ENCODE data around the gene DIRAS2.

The DIRAS2 gene

GRCh38 chr9:90569511-90569910 is 73.1 kb downstream of the DIRAS2 start:
- no peaks in the 10 kb centered on the region for H3K9me3 ChIP-seq (ENCODE audit: insufficient read depth, low read depth, low read length)
- H3K27me3 ChIP-seq (ENCODE audit: insufficient read depth, low read length): no peaks in the 10 kb centered on the region
- DNase-seq: no peak
- H3K79me2 ChIP-seq (ENCODE audit: control insufficient read depth, insufficient read depth, low read length, poor library complexity): no peaks in the 10 kb centered on the region
- H2AK5ac ChIP-seq (ENCODE audit: low read length): no peak overlapping the region
- no peak overlapping the region for H2BK5ac ChIP-seq (ENCODE audit: low read depth, low read length, poor library complexity)
- no peak overlapping the region for H3K23ac ChIP-seq (ENCODE audit: low read length)
- no peak overlapping the region for H2BK12ac ChIP-seq (ENCODE audit: low read length)
- H3K27ac ChIP-seq (ENCODE audit: low read depth, low read length): no peak overlapping the region
- no peak overlapping the region for H3K4ac ChIP-seq (ENCODE audit: low read depth, low read length)
- H2BK120ac ChIP-seq (ENCODE audit: insufficient read depth, low read length, poor library complexity): no peak overlapping the region
- H3K36me3 ChIP-seq (ENCODE audit: control insufficient read depth in 1 of 2, insufficient read depth in 2 of 2, low read length in 2 of 2): no peaks in the 10 kb centered on the region
- no peak overlapping the region for H2AFZ ChIP-seq (ENCODE audit: insufficient read depth, low read length, poor library complexity)
- no peak overlapping the region for H3K9ac ChIP-seq (ENCODE audit: low read length)
- WGBS (ENCODE audit: extremely low coverage, insufficient coverage, insufficient read length): no CpG with 5 or more reads among the region's 1 CpG
- no peak overlapping the region for H3K4me3 ChIP-seq (ENCODE audit: low read depth, low read length)
- no peak overlapping the region for H4K12ac ChIP-seq (ENCODE audit: low read depth, low read length)
- peaks cover 2% of the 10 kb centered on the region for H3K79me1 ChIP-seq (ENCODE audit: low read length)
- no peaks in the 10 kb centered on the region for H3K4me1 ChIP-seq (ENCODE audit: control insufficient read depth in 1 of 2, insufficient read depth in 2 of 2, low read length in 2 of 2)
- H3K4me2 ChIP-seq (ENCODE audit: low read length): no peak overlapping the region
- no peak overlapping the region for H4K8ac ChIP-seq (ENCODE audit: low read depth, low read length)
- H3K14ac ChIP-seq (ENCODE audit: low read length): no peak overlapping the region
- H3K18ac ChIP-seq (ENCODE audit: low read length): no peak overlapping the region
- H4K91ac ChIP-seq (ENCODE audit: low read depth, low read length): no peak overlapping the region

GRCh38 chr9:90568667-90569066 is 74.0 kb downstream of the DIRAS2 start:
- Histone ChIP-seq H2BK120ac (ENCODE audit: insufficient read depth, low read length, poor library complexity) (no peak overlapping the region), H3K79me2 (ENCODE audit: control insufficient read depth, insufficient read depth, low read length, poor library complexity) (no peaks in the 10 kb centered on the region), H4K91ac (ENCODE audit: low read depth, low read length) (no peak overlapping the region), H2AFZ (ENCODE audit: insufficient read depth, low read length, poor library complexity) (no peak overlapping the region), H3K18ac (ENCODE audit: low read length) (no peak overlapping the region), H2BK12ac (ENCODE audit: low read length) (no peak overlapping the region), H3K9me3 (ENCODE audit: insufficient read depth, low read depth, low read length) (no peaks in the 10 kb centered on the region), H2AK5ac (ENCODE audit: low read length) (no peak overlapping the region), H4K8ac (ENCODE audit: low read depth, low read length) (no peak overlapping the region), H3K4me1 (ENCODE audit: control insufficient read depth in 1 of 2, insufficient read depth in 2 of 2, low read length in 2 of 2) (peaks cover 0 to under 1% of the 10 kb centered on the region in 2 experiments), H3K4me2 (ENCODE audit: low read length) (no peak overlapping the region), H3K79me1 (ENCODE audit: low read length) (peaks cover 2% of the 10 kb centered on the region), H3K27me3 (ENCODE audit: insufficient read depth, low read length) (no peaks in the 10 kb centered on the region), H3K36me3 (ENCODE audit: control insufficient read depth in 1 of 2, insufficient read depth in 2 of 2, low read length in 2 of 2) (no peaks in the 10 kb centered on the region), H3K14ac (ENCODE audit: low read length) (no peak overlapping the region), H3K23ac (ENCODE audit: low read length) (no peak overlapping the region), H2BK5ac (ENCODE audit: low read depth, low read length, poor library complexity) (no peak overlapping the region), H3K4ac (ENCODE audit: low read depth, low read length) (no peak overlapping the region), H3K9ac (ENCODE audit: low read length) (no peak overlapping the region), H3K27ac (ENCODE audit: low read depth, low read length) (no peak overlapping the region), H3K4me3 (ENCODE audit: low read depth, low read length) (no peak overlapping the region), H4K12ac (ENCODE audit: low read depth, low read length) (no peak overlapping the region)
- WGBS (ENCODE audit: extremely low coverage, insufficient coverage, insufficient read length): no CpG with 5 or more reads among the region's 3 CpGs
- no peak for DNase-seq

GRCh38 chr9:90562229-90562628 is 80.4 kb downstream of the DIRAS2 start:
- no CpG with 5 or more reads among the region's 4 CpGs for WGBS (ENCODE audit: extremely low coverage, insufficient coverage, insufficient read length)
- Histone ChIP-seq H4K8ac (ENCODE audit: low read depth, low read length) (no peak overlapping the region), H4K91ac (ENCODE audit: low read depth, low read length) (no peak overlapping the region), H3K36me3 (ENCODE audit: control insufficient read depth in 1 of 2, insufficient read depth in 2 of 2, low read length in 2 of 2) (no peaks in the 10 kb centered on the region), H3K18ac (ENCODE audit: low read length) (no peak overlapping the region), H2AFZ (ENCODE audit: insufficient read depth, low read length, poor library complexity) (no peak overlapping the region), H3K9ac (ENCODE audit: low read length) (no peak overlapping the region), H3K79me1 (ENCODE audit: low read length) (peaks cover 2% of the 10 kb centered on the region), H3K79me2 (ENCODE audit: control insufficient read depth, insufficient read depth, low read length, poor library complexity) (no peaks in the 10 kb centered on the region), H2BK120ac (ENCODE audit: insufficient read depth, low read length, poor library complexity) (no peak overlapping the region), H3K14ac (ENCODE audit: low read length) (no peak overlapping the region), H3K4me2 (ENCODE audit: low read length) (no peak overlapping the region), H3K4ac (ENCODE audit: low read depth, low read length) (no peak overlapping the region), H2AK5ac (ENCODE audit: low read length) (no peak overlapping the region), H3K27ac (ENCODE audit: low read depth, low read length) (no peak overlapping the region), H3K4me1 (ENCODE audit: control insufficient read depth in 1 of 2, insufficient read depth in 2 of 2, low read length in 2 of 2) (peaks cover 0 to 3% of the 10 kb centered on the region in 2 experiments), H3K9me3 (ENCODE audit: insufficient read depth, low read depth, low read length) (peaks cover 2% of the 10 kb centered on the region), H3K23ac (ENCODE audit: low read length) (peak overlapping the region; percentile 61), H3K27me3 (ENCODE audit: insufficient read depth, low read length) (no peaks in the 10 kb centered on the region), H4K12ac (ENCODE audit: low read depth, low read length) (no peak overlapping the region), H2BK5ac (ENCODE audit: low read depth, low read length, poor library complexity) (no peak overlapping the region), H3K4me3 (ENCODE audit: low read depth, low read length) (no peak overlapping the region), H2BK12ac (ENCODE audit: low read length) (no peak overlapping the region)
- DNase-seq: no peak
